Mesothelial cell of epicardium (in vitro differentiated cells): ENCODE results near the gene METRN. TPM values are rescaled to one million over a fixed set of nuclear protein-coding genes. Genes with fewer than 3 reads are reported as not detected.
A peak's percentile ranks its signal among the peaks of the same experiment; 100 is the strongest.

ENCODE experiments used
- DNase-seq, 2 experiments: peaks; one replicate each; pipeline ENCODE4 v3.0.0; 2021; ENCODE audit warnings: low spot score in 2 of 2; ENCODE audit not compliant: unreplicated experiment in 2 of 2
- H3K27ac Mint-ChIP-seq: 2 replicates; pipeline ENCODE4 v1.8.0; 2021; ENCODE audit warnings: mixed read lengths
- H3K27me3 Mint-ChIP-seq: 2 replicates; pipeline ENCODE4 v1.8.0; 2021; ENCODE audit warnings: low read depth, mixed read lengths
- H3K36me3 Mint-ChIP-seq: 2 replicates; pipeline ENCODE4 v1.8.0; 2021; ENCODE audit warnings: mixed read lengths
- H3K4me1 Mint-ChIP-seq: 2 replicates; pipeline ENCODE4 v1.8.0; 2021; ENCODE audit warnings: mixed read lengths
- H3K4me3 Mint-ChIP-seq: 2 replicates; pipeline ENCODE4 v1.8.0; 2021; ENCODE audit warnings: mild to moderate bottlenecking, moderate library complexity, mixed read lengths
- H3K9me3 Mint-ChIP-seq: 2 replicates; pipeline ENCODE4 v1.8.0; 2021; ENCODE audit warnings: mixed read lengths
- total RNA-seq: library from RNA; stranded (reverse); gene quantifications from 3 replicates; pipeline ENCODE4 v1.2.1, GENCODE V29; 2021
- TF ChIP-seq, protein P1 (sequence below): fragments of 200-600 bp; sonication (generic); IDR thresholded peaks from one replicate; pipeline ENCODE4 v1.5.0; 2021; ENCODE audit warnings: antibody characterized with exemption; ENCODE audit not compliant: unreplicated experiment

METRN gene
- total RNA-seq, 1 donor from 2014 or later = 15.1 TPM

DNA sequence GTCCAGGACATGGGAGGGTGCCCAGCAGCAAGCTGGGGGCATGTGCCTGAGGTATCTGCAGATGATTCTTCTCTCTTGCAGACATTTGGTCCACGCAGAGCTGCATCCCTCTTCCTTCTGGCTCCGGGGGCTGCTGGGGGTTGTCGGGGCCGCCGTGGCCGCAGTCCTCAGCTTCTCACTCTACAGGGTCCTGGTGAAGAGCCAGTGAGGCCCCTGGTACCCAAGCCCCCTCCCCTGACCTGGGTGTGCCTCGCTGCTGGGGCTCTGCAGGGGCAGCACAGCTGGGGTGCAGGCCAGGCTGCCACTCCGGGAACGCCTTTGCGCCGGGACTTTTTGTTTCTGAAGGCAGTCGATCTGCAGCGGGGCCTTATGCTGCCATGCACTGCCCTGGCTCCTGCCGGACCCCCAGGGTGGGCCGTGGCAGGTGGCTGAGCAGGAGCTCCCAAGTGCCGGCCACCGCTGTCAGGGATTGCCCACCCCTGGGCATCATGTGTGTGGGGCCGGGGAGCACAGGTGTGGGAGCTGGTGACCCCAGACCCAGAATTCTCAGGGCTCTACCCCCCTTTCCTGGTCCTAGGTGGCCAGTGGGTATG, 41.4 kb upstream of the METRN start:
- Mint-ChIP-seq H3K9me3 (no peaks in the 10 kb centered on the region), H3K36me3 (peaks cover 2% of the 10 kb centered on the region), H3K27me3 (peaks cover 10% of the 10 kb centered on the region), H3K4me3 (no peak overlapping the region), H3K4me1 (peaks cover 2% of the 10 kb centered on the region), H3K27ac (no peak overlapping the region)
- DNase-seq = no peak
- TF ChIP-seq, protein P1, sequence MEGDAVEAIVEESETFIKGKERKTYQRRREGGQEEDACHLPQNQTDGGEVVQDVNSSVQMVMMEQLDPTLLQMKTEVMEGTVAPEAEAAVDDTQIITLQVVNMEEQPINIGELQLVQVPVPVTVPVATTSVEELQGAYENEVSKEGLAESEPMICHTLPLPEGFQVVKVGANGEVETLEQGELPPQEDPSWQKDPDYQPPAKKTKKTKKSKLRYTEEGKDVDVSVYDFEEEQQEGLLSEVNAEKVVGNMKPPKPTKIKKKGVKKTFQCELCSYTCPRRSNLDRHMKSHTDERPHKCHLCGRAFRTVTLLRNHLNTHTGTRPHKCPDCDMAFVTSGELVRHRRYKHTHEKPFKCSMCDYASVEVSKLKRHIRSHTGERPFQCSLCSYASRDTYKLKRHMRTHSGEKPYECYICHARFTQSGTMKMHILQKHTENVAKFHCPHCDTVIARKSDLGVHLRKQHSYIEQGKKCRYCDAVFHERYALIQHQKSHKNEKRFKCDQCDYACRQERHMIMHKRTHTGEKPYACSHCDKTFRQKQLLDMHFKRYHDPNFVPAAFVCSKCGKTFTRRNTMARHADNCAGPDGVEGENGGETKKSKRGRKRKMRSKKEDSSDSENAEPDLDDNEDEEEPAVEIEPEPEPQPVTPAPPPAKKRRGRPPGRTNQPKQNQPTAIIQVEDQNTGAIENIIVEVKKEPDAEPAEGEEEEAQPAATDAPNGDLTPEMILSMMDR = no peak

- Mint-ChIP-seq H3K4me3 (no peak overlapping the region), H3K9me3 (no peaks in the 10 kb centered on the region), H3K4me1 (peaks cover 6% of the 10 kb centered on the region), H3K27ac (no peak overlapping the region), H3K27me3 (peaks cover 10% of the 10 kb centered on the region), H3K36me3 (peaks cover 2% of the 10 kb centered on the region)
- no peak for DNase-seq
- TF ChIP-seq, protein P1 = no peak
These were observed 40.6 kb upstream of the METRN start for GRCh38 chr16:674214-674881.

GRCh38 chr16:674968-675883, 39.7 kb upstream of the METRN start, which contains the start of gene RHBDL1:
Gene RHBDL1, plus strand, starts transcription at chr16:675671. Its CDS starts 120 bp downstream, at chr16:675791.
- TF ChIP-seq, protein P1 = no peak
- Mint-ChIP-seq H3K4me3 (peak within 1 kb of the TSS; percentile 56), H3K36me3 (no peaks in the 10 kb centered on the region), H3K4me1 (peaks cover 5% of the 10 kb centered on the region), H3K27ac (no peak within 1 kb of the TSS), H3K9me3 (no peaks in the 10 kb centered on the region), H3K27me3 (peaks cover 10% of the 10 kb centered on the region)
- no peak for DNase-seq

DNA sequence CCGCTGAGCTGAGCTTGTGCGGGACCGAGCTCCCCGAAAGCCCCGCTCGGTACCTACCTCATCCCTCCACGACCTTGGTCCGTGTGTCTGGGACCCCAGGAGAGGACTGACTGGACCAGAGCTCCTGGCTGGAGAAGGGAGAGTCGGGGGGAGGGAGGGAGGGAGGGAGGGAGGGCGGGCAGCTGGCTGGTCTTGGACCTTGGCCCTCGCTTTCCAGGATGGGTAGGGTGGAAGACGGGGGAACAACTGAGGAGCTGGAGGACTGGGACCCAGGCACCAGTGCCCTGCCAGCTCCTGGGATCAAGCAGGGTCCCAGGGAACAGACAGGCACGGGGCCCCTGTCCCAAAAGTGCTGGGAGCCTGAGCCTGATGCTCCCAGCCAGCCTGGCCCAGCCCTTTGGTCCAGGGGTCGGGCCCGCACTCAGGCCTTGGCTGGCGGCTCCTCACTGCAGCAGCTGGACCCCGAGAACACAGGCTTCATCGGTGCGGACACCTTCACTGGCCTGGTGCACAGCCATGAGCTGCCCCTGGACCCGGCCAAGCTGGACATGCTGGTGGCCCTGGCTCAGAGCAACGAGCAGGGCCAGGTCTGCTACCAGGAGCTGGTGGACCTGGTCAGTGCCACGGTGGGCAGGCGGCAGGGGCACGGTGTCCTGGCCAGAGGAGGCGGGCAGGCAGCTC, 38.9 kb upstream of the METRN start:
- H3K27ac Mint-ChIP-seq = no peak overlapping the region
- no peaks in the 10 kb centered on the region for H3K36me3 Mint-ChIP-seq
- DNase-seq = no peak
- peaks cover 7% of the 10 kb centered on the region for H3K4me1 Mint-ChIP-seq
- no peak overlapping the region for H3K4me3 Mint-ChIP-seq
- H3K9me3 Mint-ChIP-seq = no peaks in the 10 kb centered on the region
- TF ChIP-seq, protein P1 = no peak
- H3K27me3 Mint-ChIP-seq = peaks cover 10% of the 10 kb centered on the region

DNA sequence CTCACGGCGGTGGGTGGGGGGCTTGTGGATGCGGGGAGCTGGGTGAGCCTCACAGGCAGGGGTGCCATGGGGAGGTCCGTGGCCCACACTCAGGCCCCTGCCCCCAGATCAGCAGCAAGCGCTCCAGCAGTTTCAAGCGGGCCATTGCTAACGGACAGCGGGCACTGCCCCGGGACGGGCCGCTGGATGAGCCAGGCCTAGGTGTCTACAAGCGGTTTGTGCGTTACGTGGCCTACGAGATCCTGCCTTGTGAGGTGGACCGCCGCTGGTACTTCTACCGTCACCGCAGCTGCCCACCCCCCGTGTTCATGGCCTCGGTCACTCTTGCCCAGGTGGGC, 38.4 kb upstream of the METRN start:
- Mint-ChIP-seq H3K27ac (no peak overlapping the region), H3K36me3 (no peaks in the 10 kb centered on the region), H3K9me3 (no peaks in the 10 kb centered on the region), H3K27me3 (peaks cover 10% of the 10 kb centered on the region), H3K4me3 (no peak overlapping the region), H3K4me1 (peaks cover 12% of the 10 kb centered on the region)
- DNase-seq = no peak
- TF ChIP-seq, protein P1 = no peak
